MM.1S (cell line): ENCODE measurements around the gene CYP4Z1.

Experiments
- CTCF ChIP-seq: fragments of 300-600 bp; sonication (generic); IDR thresholded peaks from 2 replicates; pipeline ENCODE4 v1.5.1; 2016; ENCODE audit warnings: antibody characterized with exemption, low read length, mixed read lengths
- EZH2 ChIP-seq: fragments of 300-600 bp; sonication (generic); optimal IDR thresholded peaks from 2 replicates; pipeline ENCODE3; 2017; ENCODE audit warnings: low read depth, mild to moderate bottlenecking, antibody characterized with exemption, low read length, mixed read lengths

- TF ChIP-seq CTCF (no peak), EZH2 (no peak)
Measured at GRCh38 chr1:47137198-47137597, 70.2 kb downstream of the CYP4Z1 start, which contains the start of gene CYP4A22.
